GM08714 (cell line): ENCODE measurements around the gene HBS1L.

ENCODE experiments used
- H3K4me3 ChIP-seq: fragments of 200-500 bp; sonication (Bioruptor generic); 2 replicates; pipeline ENCODE4 v1.5.1; 2014; ENCODE audit warnings: mild to moderate bottlenecking, low read length, inconsistent platforms
- ZNF274 ChIP-seq: IDR thresholded peaks from 2 replicates; pipeline ENCODE4 v1.6.1; 2012; ENCODE audit warnings: mild to moderate bottlenecking, low read depth, low read length

The HBS1L gene

GRCh38 chr6:135033238-135033637, 21.4 kb downstream of the HBS1L start:
- H3K4me3 ChIP-seq = no peak overlapping the region
- TF ChIP-seq ZNF274 = no peak

GRCh38 chr6:135030532-135031178, 24.0 kb downstream of the HBS1L start:
- no peak for TF ChIP-seq ZNF274
- H3K4me3 ChIP-seq = no peak overlapping the region

- no peak for TF ChIP-seq ZNF274
- no peak overlapping the region for H3K4me3 ChIP-seq
These were observed 24.6 kb downstream of the HBS1L start for GRCh38 chr6:135030056-135030473.

- H3K4me3 ChIP-seq = no peak overlapping the region
These were observed 28.8 kb downstream of the HBS1L start for GRCh38 chr6:135025775-135026174.

GRCh38 chr6:135025175-135025574, 29.4 kb downstream of the HBS1L start:
- TF ChIP-seq ZNF274 = no peak
- H3K4me3 ChIP-seq = no peak overlapping the region

More at GRCh38 chr6:135025775-135026174, 28.8 kb downstream of the HBS1L start:
- no peak for TF ChIP-seq ZNF274

- no peak overlapping the region for H3K4me3 ChIP-seq
- TF ChIP-seq ZNF274 = no peak
These were observed 32.4 kb downstream of the HBS1L start for GRCh38 chr6:135022050-135022697.

GRCh38 chr6:135021310-135022049, 33.1 kb downstream of the HBS1L start:
- no peak for TF ChIP-seq ZNF274
- no peak overlapping the region for H3K4me3 ChIP-seq

GRCh38 chr6:135018941-135019340, 35.7 kb downstream of the HBS1L start:
- H3K4me3 ChIP-seq = no peak overlapping the region
- no peak for TF ChIP-seq ZNF274

GRCh38 chr6:135018052-135018451, 36.6 kb downstream of the HBS1L start:
- TF ChIP-seq ZNF274 = no peak
- no peak overlapping the region for H3K4me3 ChIP-seq

GRCh38 chr6:135014353-135014832, 40.2 kb downstream of the HBS1L start:
- H3K4me3 ChIP-seq = no peak overlapping the region; the same call in 1 of the 2 replicates
- no peak for TF ChIP-seq ZNF274

GRCh38 chr6:135013211-135013610, 41.4 kb downstream of the HBS1L start:
- H3K4me3 ChIP-seq = no peak overlapping the region
- TF ChIP-seq ZNF274 = no peak

GRCh38 chr6:135012764-135013163, 41.9 kb downstream of the HBS1L start:
- TF ChIP-seq ZNF274 = no peak
- H3K4me3 ChIP-seq = no peak overlapping the region

GRCh38 chr6:135012349-135012748, 42.3 kb downstream of the HBS1L start:
- TF ChIP-seq ZNF274 = no peak
- H3K4me3 ChIP-seq = no peak overlapping the region

- peak overlapping the region; percentile 15; the same call in 1 of the 2 replicates for H3K4me3 ChIP-seq
- TF ChIP-seq ZNF274 = no peak
These were observed 45.7 kb downstream of the HBS1L start for GRCh38 chr6:135008941-135009290.
